KOPT-K1 (cell line): Measurements from ENCODE around the gene RNASEH1.

Experiments
- H3K27ac ChIP-seq: fragments of 200-600 bp; sonication (generic); 2 replicates; pipeline ENCODE4 v1.5.1; 2016; ENCODE audit warnings: antibody characterized with exemption, mild to moderate bottlenecking, low read depth, low read length; ENCODE audit not compliant: poor library complexity, severe bottlenecking
- H3K36me3 ChIP-seq: fragments of 200-600 bp; sonication (generic); 2 replicates; pipeline ENCODE4 v1.5.1; 2017; ENCODE audit warnings: antibody characterized with exemption, mild to moderate bottlenecking, low read length, moderate library complexity; ENCODE audit not compliant: insufficient read depth
- H3K9me3 ChIP-seq: fragments of 200-600 bp; sonication (generic); 2 replicates; pipeline ENCODE4 v1.5.1; 2017; ENCODE audit warnings: antibody characterized with exemption, low read length, mild to moderate bottlenecking; ENCODE audit not compliant: insufficient read depth, poor library complexity, severe bottlenecking

Gene RNASEH1

GRCh38 chr2:3543023-3543683 lies 15.0 kb downstream of the RNASEH1 start:
- no peak overlapping the region for H3K27ac ChIP-seq
- no peaks in the 10 kb centered on the region for H3K9me3 ChIP-seq
- peaks cover 99% of the 10 kb centered on the region for H3K36me3 ChIP-seq

GRCh38 chr2:3542107-3542506 lies 16.0 kb downstream of the RNASEH1 start:
- Histone ChIP-seq H3K9me3 (no peaks in the 10 kb centered on the region), H3K36me3 (peaks cover 88% of the 10 kb centered on the region), H3K27ac (no peak overlapping the region)

GRCh38 chr2:3539836-3540235 lies 18.3 kb downstream of the RNASEH1 start:
- no peaks in the 10 kb centered on the region for H3K9me3 ChIP-seq
- H3K27ac ChIP-seq = no peak overlapping the region
- H3K36me3 ChIP-seq = peaks cover 67% of the 10 kb centered on the region

- Histone ChIP-seq H3K36me3 (peaks cover 51% of the 10 kb centered on the region), H3K9me3 (peaks cover 9% of the 10 kb centered on the region), H3K27ac (no peak overlapping the region)
These were observed 21.2 kb downstream of the RNASEH1 start for GRCh38 chr2:3536682-3537632.

- Histone ChIP-seq H3K36me3 (peaks cover 42% of the 10 kb centered on the region), H3K27ac (no peak overlapping the region), H3K9me3 (peaks cover 9% of the 10 kb centered on the region)
These were observed 22.1 kb downstream of the RNASEH1 start for GRCh38 chr2:3535794-3536681.

- H3K9me3 ChIP-seq = peaks cover 9% of the 10 kb centered on the region
- peaks cover 36% of the 10 kb centered on the region for H3K36me3 ChIP-seq
- H3K27ac ChIP-seq = no peak overlapping the region
These were observed 22.7 kb downstream of the RNASEH1 start for GRCh38 chr2:3535467-3535793.

- no peak overlapping the region for H3K27ac ChIP-seq
- peaks cover 9% of the 10 kb centered on the region for H3K9me3 ChIP-seq
- peaks cover 25% of the 10 kb centered on the region for H3K36me3 ChIP-seq
These were observed 23.8 kb downstream of the RNASEH1 start for GRCh38 chr2:3534251-3534814.

- Histone ChIP-seq H3K27ac (no peak overlapping the region), H3K36me3 (peaks cover 20% of the 10 kb centered on the region), H3K9me3 (peaks cover 9% of the 10 kb centered on the region)
These were observed 24.3 kb downstream of the RNASEH1 start for GRCh38 chr2:3533836-3534235.

- Histone ChIP-seq H3K27ac (no peak overlapping the region), H3K9me3 (peaks cover 9% of the 10 kb centered on the region), H3K36me3 (peaks cover 15% of the 10 kb centered on the region)
These were observed 25.2 kb downstream of the RNASEH1 start for GRCh38 chr2:3532941-3533340.

- Histone ChIP-seq H3K9me3 (peaks cover 9% of the 10 kb centered on the region), H3K36me3 (peaks cover 9% of the 10 kb centered on the region; the same call in 1 of the 2 replicates), H3K27ac (no peak overlapping the region)
These were observed 28.7 kb downstream of the RNASEH1 start for GRCh38 chr2:3529316-3530025.

GRCh38 chr2:3527886-3528785 lies 30.0 kb downstream of the RNASEH1 start:
- Histone ChIP-seq H3K27ac (no peak overlapping the region), H3K9me3 (no peaks in the 10 kb centered on the region), H3K36me3 (no peaks in the 10 kb centered on the region; the same call in 1 of the 2 replicates)

- Histone ChIP-seq H3K27ac (no peak overlapping the region), H3K36me3 (no peaks in the 10 kb centered on the region), H3K9me3 (no peaks in the 10 kb centered on the region)
These were observed 31.3 kb downstream of the RNASEH1 start for GRCh38 chr2:3526871-3527270.

GRCh38 chr2:3523551-3524041 lies 34.5 kb downstream of the RNASEH1 start:
- Histone ChIP-seq H3K27ac (no peak overlapping the region), H3K36me3 (no peaks in the 10 kb centered on the region), H3K9me3 (no peaks in the 10 kb centered on the region)
